ENCODE measurements around the gene PCSK6. TPM values are rescaled to one million over a fixed set of nuclear protein-coding genes. Genes with fewer than 3 reads are reported as not detected.

Gene PCSK6
- total and polyA plus RNA-seq, 9 donors: 3.8 to 26.0 (median 13.0) TPM

DNA sequence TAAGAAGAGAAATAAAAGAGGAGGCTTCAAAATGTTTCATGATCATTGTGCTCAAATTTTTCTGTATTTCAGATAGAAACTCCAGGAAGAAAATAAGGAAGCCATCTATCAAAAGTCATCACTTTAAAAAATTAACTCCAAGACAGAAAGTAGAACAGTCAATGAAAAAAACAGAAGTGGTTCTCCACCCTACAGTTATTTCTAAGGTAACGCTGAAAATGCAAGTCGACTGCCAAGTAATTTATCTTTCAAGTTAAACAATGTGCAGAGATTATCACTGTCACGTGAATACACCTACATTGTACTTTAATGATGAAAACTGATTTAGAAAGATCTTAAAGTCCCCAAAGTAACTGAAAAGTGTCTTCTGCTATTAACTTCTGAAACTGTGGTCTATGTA lies 115.9 kb downstream of the PCSK6 start:
- WGBS, 3 donors: 61 to 71% (median 67%) methylated on average over 3 of the region's 3 CpGs
- no peak for TF ChIP-seq EP300 (IDR thresholded peaks at IDR 0.05)
- no peak for TF ChIP-seq POLR2A (IDR thresholded peaks at IDR 0.05)
- TF ChIP-seq, protein P1, sequence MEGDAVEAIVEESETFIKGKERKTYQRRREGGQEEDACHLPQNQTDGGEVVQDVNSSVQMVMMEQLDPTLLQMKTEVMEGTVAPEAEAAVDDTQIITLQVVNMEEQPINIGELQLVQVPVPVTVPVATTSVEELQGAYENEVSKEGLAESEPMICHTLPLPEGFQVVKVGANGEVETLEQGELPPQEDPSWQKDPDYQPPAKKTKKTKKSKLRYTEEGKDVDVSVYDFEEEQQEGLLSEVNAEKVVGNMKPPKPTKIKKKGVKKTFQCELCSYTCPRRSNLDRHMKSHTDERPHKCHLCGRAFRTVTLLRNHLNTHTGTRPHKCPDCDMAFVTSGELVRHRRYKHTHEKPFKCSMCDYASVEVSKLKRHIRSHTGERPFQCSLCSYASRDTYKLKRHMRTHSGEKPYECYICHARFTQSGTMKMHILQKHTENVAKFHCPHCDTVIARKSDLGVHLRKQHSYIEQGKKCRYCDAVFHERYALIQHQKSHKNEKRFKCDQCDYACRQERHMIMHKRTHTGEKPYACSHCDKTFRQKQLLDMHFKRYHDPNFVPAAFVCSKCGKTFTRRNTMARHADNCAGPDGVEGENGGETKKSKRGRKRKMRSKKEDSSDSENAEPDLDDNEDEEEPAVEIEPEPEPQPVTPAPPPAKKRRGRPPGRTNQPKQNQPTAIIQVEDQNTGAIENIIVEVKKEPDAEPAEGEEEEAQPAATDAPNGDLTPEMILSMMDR (IDR thresholded peaks at IDR 0.05): no peak
- intact Hi-C loops (cut with DNase I): no loop called here

DNA sequence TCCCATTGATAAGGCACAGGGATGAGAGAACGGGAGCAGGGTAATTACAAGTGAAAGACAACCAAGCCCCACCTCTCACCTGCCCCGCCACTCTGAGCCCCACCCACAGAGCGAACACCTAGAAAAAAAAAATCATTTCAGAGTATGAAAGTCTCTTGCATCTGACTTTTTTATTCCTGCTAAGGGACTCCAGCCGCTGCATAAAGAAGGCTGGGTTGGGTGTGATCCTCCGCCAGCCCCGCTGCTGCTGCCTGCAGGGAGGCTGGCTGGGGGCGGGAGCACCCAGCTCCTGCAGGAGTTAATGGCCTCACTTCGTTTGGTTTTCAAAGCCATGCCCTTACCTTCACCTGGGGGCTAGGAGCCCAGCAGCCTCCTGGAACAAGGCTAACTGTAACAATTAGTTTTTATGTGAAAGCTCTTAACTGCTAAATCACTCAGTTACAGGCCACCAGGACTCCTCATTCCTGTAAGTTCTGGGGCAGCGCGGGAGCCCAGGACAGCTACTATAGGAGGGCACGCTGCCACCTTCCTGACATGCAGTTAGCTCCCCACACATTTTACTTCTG lies 116.5 kb downstream of the PCSK6 start:
- Histone ChIP-seq H3K36me3 (no peaks in the 10 kb centered on the region), H3K27ac (no peak overlapping the region), H3K4me1 (ENCODE audit: insufficient read depth) (no peaks in the 10 kb centered on the region), H3K9me3 (no peaks in the 10 kb centered on the region), H3K27me3 (no peaks in the 10 kb centered on the region), H3K4me3 (no peak overlapping the region)
- TF ChIP-seq POLR2A (IDR thresholded peaks at IDR 0.05) (no peak), EP300 (IDR thresholded peaks at IDR 0.05) (no peak)
- TF ChIP-seq, protein P1 (IDR thresholded peaks at IDR 0.05): no peak
- 79 to 89% (median 84%) methylated on average over 11 of the region's 11 CpGs for WGBS, 3 donors
- intact Hi-C loops (cut with DNase I): no loop called here
- DNase-seq: no peak

More for the DNA sequence above, 115.9 kb downstream of the PCSK6 start:
- no peaks in the 10 kb centered on the region for H3K9me3 ChIP-seq
- no peak overlapping the region for H3K27ac ChIP-seq
- no peak for DNase-seq
- H3K36me3 ChIP-seq: no peaks in the 10 kb centered on the region
- no peaks in the 10 kb centered on the region for H3K27me3 ChIP-seq
- H3K4me3 ChIP-seq: no peak overlapping the region
- no peaks in the 10 kb centered on the region for H3K4me1 ChIP-seq (ENCODE audit: insufficient read depth)

DNA sequence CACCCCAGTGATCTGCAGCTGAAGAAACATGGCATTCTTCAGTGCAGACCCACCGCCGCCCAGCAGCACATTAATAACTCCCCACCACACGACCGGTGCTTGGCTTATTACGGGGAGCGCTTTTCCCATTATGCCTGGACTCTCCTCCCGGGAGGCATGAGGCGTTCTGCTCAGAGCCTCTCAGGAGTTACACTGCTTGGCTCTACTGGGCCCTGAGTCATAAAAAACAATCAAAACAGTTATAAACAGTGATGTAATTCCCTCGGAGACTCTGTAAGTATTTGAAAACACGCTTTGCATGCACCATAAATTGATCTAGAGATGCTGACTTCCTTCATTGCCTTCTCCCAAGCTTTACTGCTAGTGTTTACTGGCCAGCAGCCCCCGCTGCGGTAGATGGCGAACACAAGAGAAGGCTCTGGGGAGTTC lies 117.3 kb downstream of the PCSK6 start:
- TF ChIP-seq POLR2A (IDR thresholded peaks at IDR 0.05): no peak
- TF ChIP-seq, protein P1 (IDR thresholded peaks at IDR 0.05): no peak
- TF ChIP-seq EP300 (IDR thresholded peaks at IDR 0.05): no peak
- DNase-seq: no peak
- WGBS, 3 donors: 60 to 72% (median 70%) methylated on average over 13 of the region's 13 CpGs
- H3K9me3 ChIP-seq: no peaks in the 10 kb centered on the region
- no peak overlapping the region for H3K4me3 ChIP-seq
- H3K27ac ChIP-seq: no peak overlapping the region
- no peaks in the 10 kb centered on the region for H3K36me3 ChIP-seq
- H3K27me3 ChIP-seq: no peaks in the 10 kb centered on the region
- no peaks in the 10 kb centered on the region for H3K4me1 ChIP-seq (ENCODE audit: insufficient read depth)
- intact Hi-C loops (cut with DNase I): no loop called here

DNA sequence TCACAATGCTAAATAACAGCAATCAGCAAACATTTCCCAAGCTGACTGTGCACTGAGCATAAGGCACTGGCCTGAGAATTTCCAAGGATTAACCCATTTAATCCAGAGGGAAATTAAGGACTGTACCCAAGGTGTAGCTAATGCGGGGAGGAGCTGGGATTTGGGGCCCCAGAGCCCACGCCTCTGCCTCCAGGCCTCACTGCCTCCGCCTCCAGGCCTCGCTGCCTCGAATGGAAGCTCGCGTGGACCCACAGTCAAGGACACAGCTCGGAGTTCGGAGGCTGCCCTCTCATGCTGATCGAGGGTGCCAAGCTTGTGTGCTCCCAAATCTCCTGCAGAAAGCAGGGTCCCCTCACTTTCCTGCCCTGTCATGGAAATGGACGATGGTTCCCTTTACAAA lies 118.0 kb downstream of the PCSK6 start:
- TF ChIP-seq POLR2A (IDR thresholded peaks at IDR 0.05) (no peak), EP300 (IDR thresholded peaks at IDR 0.05) (no peak)
- TF ChIP-seq, protein P1 (IDR thresholded peaks at IDR 0.05): no peak

More for the DNA sequence above, 118.0 kb downstream of the PCSK6 start:
- Histone ChIP-seq H3K27ac (no peak overlapping the region), H3K36me3 (no peaks in the 10 kb centered on the region), H3K4me1 (ENCODE audit: insufficient read depth) (no peaks in the 10 kb centered on the region), H3K9me3 (no peaks in the 10 kb centered on the region), H3K4me3 (no peak overlapping the region), H3K27me3 (no peaks in the 10 kb centered on the region)
- 90 to 97% (median 95%) methylated on average over 11 of the region's 11 CpGs for WGBS, 3 donors
- intact Hi-C loops (cut with DNase I): no loop called here
- no peak for DNase-seq
